DOHH2 (cell line): ENCODE measurements around the gene MRPS31.

Experiments used
- CTCF ChIP-seq: fragments of 200-600 bp; sonication (generic); IDR thresholded peaks from one replicate; pipeline ENCODE4 v1.5.1; 2014; ENCODE audit warnings: antibody characterized with exemption, mild to moderate bottlenecking, low read depth, low read length; ENCODE audit not compliant: poor library complexity, severe bottlenecking
- EZH2phosphoT487 ChIP-seq: fragments of 200-600 bp; sonication (generic); IDR thresholded peaks from 2 replicates; pipeline ENCODE4 v1.6.1; 2017; ENCODE audit warnings: borderline replicate concordance, mild to moderate bottlenecking, antibody characterized with exemption, low read length, moderate library complexity, mixed read lengths

- no peak for TF ChIP-seq CTCF
- TF ChIP-seq EZH2phosphoT487: no peak
Observed at GRCh38 chr13:40680659-40681323, 90.2 kb downstream of the MRPS31 start.
